Panc1 (cell line): ENCODE measurements around the gene ZMYM2. TPM values are rescaled to one million over a fixed set of nuclear protein-coding genes. Genes with fewer than 3 reads are reported as not detected.

Experiments
- ATAC-seq: fragments of 200-7000 bp; cut with Tn5 transposase; 2 replicates; pipeline ENCODE4 v1.9.1; 2020; ENCODE audit warnings: mild to moderate bottlenecking, moderate library complexity
- BruUV-seq: library from RNA; stranded (reverse); fragments of 400-500 nt; replicated peaks from 2 replicates; lab custom pipeline; 2021; lab: Mats Ljungman, UMichigan
- CTCF ChIA-PET: fragments of 300-600 bp; sonication (Branson Sonifier 250); formaldehyde crosslinking; loops from one replicate; lab custom pipeline; 2022; ENCODE audit warnings: antibody characterized with exemption; lab: Charles Lee
- POLR2A ChIA-PET: fragments of 300-600 bp; sonication (Branson Sonifier 250); formaldehyde crosslinking; loops from one replicate; lab custom pipeline; 2022; ENCODE audit warnings: antibody characterized with exemption; lab: Charles Lee
- DNase-seq: peaks from one replicate; pipeline ENCODE4 v3.0.0-alpha.2; 2010; ENCODE audit warnings: low read depth, low spot score
- H3K27ac ChIP-seq: 2 replicates; pipeline ENCODE4 v1.5.1; 2011; ENCODE audit warnings: mild to moderate bottlenecking, low read length, inconsistent platforms
- H3K27me3 ChIP-seq: fragments of 200-500 bp; sonication (Bioruptor generic); 2 replicates; pipeline ENCODE4 v1.6.0; 2014; ENCODE audit warnings: low read length, inconsistent platforms; ENCODE audit not compliant: control insufficient read depth, insufficient read depth
- H3K36me3 ChIP-seq: fragments of 200-500 bp; sonication (Bioruptor generic); 2 replicates; pipeline ENCODE4 v1.5.1; 2014; ENCODE audit warnings: inconsistent platforms, mild to moderate bottlenecking, low read length, moderate library complexity; ENCODE audit not compliant: control insufficient read depth, insufficient read depth
- H3K4me1 ChIP-seq: 2 replicates; pipeline ENCODE4 v1.5.1; 2011; ENCODE audit warnings: inconsistent platforms, mild to moderate bottlenecking, low read length, moderate library complexity; ENCODE audit not compliant: control insufficient read depth, insufficient read depth
- H3K4me3 ChIP-seq, 2 experiments: 2 replicates each; pipeline ENCODE4 v1.5.1; 2011 to 2012; ENCODE audit warnings: low read depth in 2 of 2, low read length in 2 of 2, mild to moderate bottlenecking in 2 of 2, inconsistent platforms in 1 of 2, moderate library complexity in 1 of 2
- H3K9me3 ChIP-seq: fragments of 200-500 bp; sonication (Bioruptor generic); 2 replicates; pipeline ENCODE4 v1.5.1; 2014; ENCODE audit warnings: low read depth, mild to moderate bottlenecking, inconsistent platforms, low read length, moderate library complexity; ENCODE audit not compliant: control insufficient read depth, insufficient read depth
- POLR2AphosphoS5 ChIP-seq: IDR thresholded peaks from 2 replicates; pipeline ENCODE4 v1.6.1; 2012; ENCODE audit warnings: mild to moderate bottlenecking, low read depth, low read length, moderate library complexity
- REST ChIP-seq, 2 experiments: IDR thresholded peaks; 2 replicates each; pipeline ENCODE4 v1.6.1; 2011 to 2012; ENCODE audit warnings: low read depth in 2 of 2, control low read depth in 1 of 2, low read length in 1 of 2, mild to moderate bottlenecking in 1 of 2, moderate library complexity in 1 of 2; ENCODE audit not compliant: insufficient read depth in 1 of 2
- SIN3A ChIP-seq: IDR thresholded peaks from 2 replicates; pipeline ENCODE4 v1.6.1; 2012; ENCODE audit warnings: low read depth, mild to moderate bottlenecking, low read length, moderate library complexity, borderline replicate concordance; ENCODE audit not compliant: insufficient read depth
- TCF7L2 ChIP-seq: IDR thresholded peaks from 2 replicates; pipeline ENCODE4 v1.6.1; 2011; ENCODE audit warnings: mild to moderate bottlenecking, low read depth, low read length, inconsistent platforms
- in situ Hi-C: cut with HindIII; loops from 2 replicates; pipeline ENCODE4 v1.10.0; 2016; ENCODE audit warnings: low sequenced_read_pairs, low pct_unique_long_range_greater_than_20kb
- intact Hi-C: fragments of 100-400 bp; cut with micrococcal nuclease; formaldehyde crosslinking; loops from one replicate; pipeline ENCODE4 v1.10.0; 2022; ENCODE audit not compliant: unreplicated experiment
- total RNA-seq: library from RNA; stranded (reverse); gene quantifications from one replicate; pipeline ENCODE4 v1.2.1, GENCODE V29; 2021; ENCODE audit not compliant: unreplicated experiment
- TF ChIP-seq, protein P1 (sequence below): fragments of 450-650 bp; IDR thresholded peaks from 2 replicates; pipeline ENCODE4 v1.5.1; 2017; ENCODE audit warnings: mild to moderate bottlenecking

Gene ZMYM2
- total RNA-seq, 1 experiment from 2014 or later: 64.3 TPM

- TF ChIP-seq, protein P1, sequence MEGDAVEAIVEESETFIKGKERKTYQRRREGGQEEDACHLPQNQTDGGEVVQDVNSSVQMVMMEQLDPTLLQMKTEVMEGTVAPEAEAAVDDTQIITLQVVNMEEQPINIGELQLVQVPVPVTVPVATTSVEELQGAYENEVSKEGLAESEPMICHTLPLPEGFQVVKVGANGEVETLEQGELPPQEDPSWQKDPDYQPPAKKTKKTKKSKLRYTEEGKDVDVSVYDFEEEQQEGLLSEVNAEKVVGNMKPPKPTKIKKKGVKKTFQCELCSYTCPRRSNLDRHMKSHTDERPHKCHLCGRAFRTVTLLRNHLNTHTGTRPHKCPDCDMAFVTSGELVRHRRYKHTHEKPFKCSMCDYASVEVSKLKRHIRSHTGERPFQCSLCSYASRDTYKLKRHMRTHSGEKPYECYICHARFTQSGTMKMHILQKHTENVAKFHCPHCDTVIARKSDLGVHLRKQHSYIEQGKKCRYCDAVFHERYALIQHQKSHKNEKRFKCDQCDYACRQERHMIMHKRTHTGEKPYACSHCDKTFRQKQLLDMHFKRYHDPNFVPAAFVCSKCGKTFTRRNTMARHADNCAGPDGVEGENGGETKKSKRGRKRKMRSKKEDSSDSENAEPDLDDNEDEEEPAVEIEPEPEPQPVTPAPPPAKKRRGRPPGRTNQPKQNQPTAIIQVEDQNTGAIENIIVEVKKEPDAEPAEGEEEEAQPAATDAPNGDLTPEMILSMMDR: no peak
- TF ChIP-seq REST (IDR thresholded peaks at IDR 0.05; ENCODE audit: insufficient read depth in 1 of 2, low read depth in 2 of 2, low read length in 1 of 2) (no peak), TCF7L2 (no peak), POLR2AphosphoS5 (no peak), SIN3A (no peak)
- H3K4me1 ChIP-seq: no peaks in the 10 kb centered on the region
- in situ Hi-C loops: no loop called here
- DNase-seq (no peak), ATAC-seq (no peak)
- H3K27ac ChIP-seq: no peak overlapping the region
- no peaks in the 10 kb centered on the region for H3K9me3 ChIP-seq
- intact Hi-C loops: no loop called here
- BruUV-seq: no TSS peak
- H3K27me3 ChIP-seq: no peaks in the 10 kb centered on the region
- H3K36me3 ChIP-seq: no peaks in the 10 kb centered on the region; the same call in 1 of the 2 replicates
- ChIA-PET POLR2A (no interaction called here), CTCF (no interaction called here)
- H3K4me3 ChIP-seq: no peak overlapping the region
Observed at GRCh38 chr13:20044086-20044485, 85.6 kb downstream of the ZMYM2 start.

- no peaks in the 10 kb centered on the region for H3K4me1 ChIP-seq
- in situ Hi-C loops (no loop called here), intact Hi-C loops (no loop called here)
Observed at GRCh38 chr13:20045950-20046548, 87.5 kb downstream of the ZMYM2 start.

More at GRCh38 chr13:20045950-20046548, 87.5 kb downstream of the ZMYM2 start:
- Histone ChIP-seq H3K4me3 (no peak overlapping the region), H3K27ac (no peak overlapping the region), H3K9me3 (no peaks in the 10 kb centered on the region), H3K36me3 (peaks cover 2% of the 10 kb centered on the region; the same call in 1 of the 2 replicates), H3K27me3 (no peaks in the 10 kb centered on the region)
- TF ChIP-seq REST (IDR thresholded peaks at IDR 0.05; ENCODE audit: insufficient read depth in 1 of 2, low read depth in 2 of 2, low read length in 1 of 2) (no peak), TCF7L2 (no peak), SIN3A (no peak)
- ChIA-PET CTCF (no interaction called here), POLR2A (no interaction called here)
- DNase-seq (no peak), ATAC-seq (no peak)
- BruUV-seq: no TSS peak
